Measurements from ENCODE around the gene ZBTB21.

Gene ZBTB21

GRCh38 chr21:42009831-42010506 lies at the start of gene ZBTB21:
TSS of gene ZBTB21 (minus strand) at chr21:42010360. CDS start at chr21:41994095, 16,265 bp downstream.
- peak; percentile 88 for DNase-seq (ENCODE audit: low read depth, low spot score)

GRCh38 chr21:42059721-42060120 lies 49.6 kb upstream of the ZBTB21 start:
- no peak for DNase-seq (ENCODE audit: low read depth, low spot score)

- DNase-seq (ENCODE audit: low read depth, low spot score), result no peak
Measured at GRCh38 chr21:42059141-42059540, 49.0 kb upstream of the ZBTB21 start.

- no peak for DNase-seq (ENCODE audit: low read depth, low spot score)
Measured at GRCh38 chr21:42058631-42059111, 48.5 kb upstream of the ZBTB21 start.

- DNase-seq (ENCODE audit: low read depth, low spot score), result no peak
Measured at GRCh38 chr21:42057851-42058437, 47.8 kb upstream of the ZBTB21 start.

GRCh38 chr21:42056996-42057689 lies 47.0 kb upstream of the ZBTB21 start:
- no peak for DNase-seq (ENCODE audit: low read depth, low spot score)

GRCh38 chr21:42056468-42056867 lies 46.3 kb upstream of the ZBTB21 start:
- no peak for DNase-seq (ENCODE audit: low read depth, low spot score)

GRCh38 chr21:42055425-42055824 lies 45.3 kb upstream of the ZBTB21 start:
- no peak for DNase-seq (ENCODE audit: low read depth, low spot score)

GRCh38 chr21:42051788-42052187 lies 41.6 kb upstream of the ZBTB21 start:
- no peak for DNase-seq (ENCODE audit: low read depth, low spot score)

GRCh38 chr21:42049578-42050430 lies 39.6 kb upstream of the ZBTB21 start:
- no peak for DNase-seq (ENCODE audit: low read depth, low spot score)

GRCh38 chr21:42048870-42049577 lies 38.9 kb upstream of the ZBTB21 start:
- DNase-seq (ENCODE audit: low read depth, low spot score), result no peak

- no peak for DNase-seq (ENCODE audit: low read depth, low spot score)
Measured at GRCh38 chr21:42047821-42048613, 37.9 kb upstream of the ZBTB21 start.

GRCh38 chr21:42044871-42045495 lies 34.8 kb upstream of the ZBTB21 start:
- no peak for DNase-seq (ENCODE audit: low read depth, low spot score)

GRCh38 chr21:42043961-42044360 lies 33.8 kb upstream of the ZBTB21 start:
- DNase-seq (ENCODE audit: low read depth, low spot score), result no peak

GRCh38 chr21:42043201-42043895 lies 33.2 kb upstream of the ZBTB21 start:
- DNase-seq (ENCODE audit: low read depth, low spot score), result no peak

GRCh38 chr21:42042651-42043050 lies 32.5 kb upstream of the ZBTB21 start:
- DNase-seq (ENCODE audit: low read depth, low spot score), result no peak

- no peak for DNase-seq (ENCODE audit: low read depth, low spot score)
Measured at GRCh38 chr21:42041711-42042110, 31.6 kb upstream of the ZBTB21 start.

GRCh38 chr21:42041246-42041645 lies 31.1 kb upstream of the ZBTB21 start:
- no peak for DNase-seq (ENCODE audit: low read depth, low spot score)
